ENCODE results near the gene PPP2R5E. TPM values are rescaled to one million over a fixed set of nuclear protein-coding genes. Genes with fewer than 3 reads are reported as not detected.

PPP2R5E gene
- total and polyA plus RNA-seq, 2 of the 8 experiments (the other 6 are each of a cell fraction or from before 2014, with no cell fraction given): 6.8 to 64.6 TPM

DNA sequence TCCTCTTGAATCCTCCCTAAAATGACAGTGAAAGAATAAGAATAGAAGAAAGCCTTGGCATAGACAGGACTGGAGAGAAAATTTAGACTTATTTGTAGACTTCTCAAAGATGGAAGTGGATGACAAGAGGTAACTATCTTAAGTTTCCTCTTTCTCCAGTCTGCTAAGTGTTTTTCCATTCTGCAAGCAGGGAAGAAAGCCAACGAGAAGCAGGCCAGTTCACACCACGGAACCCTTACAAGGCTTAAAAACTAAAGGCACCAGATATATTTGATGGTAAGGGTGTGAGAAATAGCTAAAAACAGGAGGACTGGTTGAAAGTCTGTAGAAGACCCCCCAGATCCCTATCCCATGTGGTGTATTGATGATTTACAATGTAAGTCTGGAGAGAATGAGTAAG lies 141.5 kb downstream of the PPP2R5E start:
- H3K4me3 ChIP-seq (ENCODE audit: extremely low read depth in 1 of 4, insufficient read depth in 2 of 4, low read depth in 3 of 4, low read length in 4 of 4): no peak overlapping the region
- no peak overlapping the region for H3K18ac ChIP-seq (ENCODE audit: extremely low read depth, low read length)
- H2BK15ac ChIP-seq (ENCODE audit: low read length): no peak overlapping the region
- no peaks in the 10 kb centered on the region for H3K9me3 ChIP-seq (ENCODE audit: insufficient read depth in 2 of 2, low read depth in 1 of 2, low read length in 1 of 2)
- no peak overlapping the region for H2AFZ ChIP-seq (ENCODE audit: low read length)
- H2BK12ac ChIP-seq (ENCODE audit: low read depth, low read length): no peak overlapping the region
- no peaks in the 10 kb centered on the region for H3K27me3 ChIP-seq (replicated peaks in 1 of 4; ENCODE audit: control insufficient read depth in 3 of 4, extremely low read depth in 1 of 4, insufficient read depth in 3 of 4, low read length in 3 of 4)
- FAIRE-seq (no peak), DNase-seq (ENCODE audit: low read depth in 1 of 2, low spot score in 2 of 2) (no peak)
- WGBS, 2 experiments (ENCODE audit: extremely low coverage in 1 of 2, insufficient coverage in 1 of 2, insufficient read length in 1 of 2, insufficient replicate concordance in 2 of 2, low coverage in 1 of 2, low lambda C conversion rate in 2 of 2, missing lambda C conversion rate in 1 of 2): 89% methylated on average over 2 of the region's 2 CpGs; no CpG with 5 or more reads in 1 of the 2 experiments
- H3K23me2 ChIP-seq (ENCODE audit: low read depth, low read length): no peaks in the 10 kb centered on the region
- H2BK5ac ChIP-seq (ENCODE audit: low read depth, low read length): no peak overlapping the region
- peaks cover 0 to 9% (median 5%) of the 10 kb centered on the region in 4 experiments; a peak in 3 of 7 replicates for H3K4me1 ChIP-seq (replicated peaks in 1 of 4; ENCODE audit: control insufficient read depth in 3 of 4, insufficient read depth in 4 of 4, low read length in 3 of 4)
- no peak overlapping the region for H3K56ac ChIP-seq (replicated peaks; ENCODE audit: insufficient read length, low read depth, low read length)
- peaks cover 0 to 8% of the 10 kb centered on the region in 2 experiments; a peak in 1 of 4 replicates for H3K79me2 ChIP-seq (ENCODE audit: control insufficient read depth in 1 of 2, insufficient read depth in 2 of 2, low read length in 2 of 2)
- no peak overlapping the region for H3K23ac ChIP-seq (ENCODE audit: insufficient read length)
- H2BK20ac ChIP-seq (ENCODE audit: low read length): no peak overlapping the region
- H2AK5ac ChIP-seq (ENCODE audit: low read depth, low read length): no peak overlapping the region
- H3K14ac ChIP-seq (ENCODE audit: insufficient read length): no peak overlapping the region
- no peaks in the 10 kb centered on the region for H4K20me1 ChIP-seq (replicated peaks in 1 of 2; ENCODE audit: control insufficient read depth in 1 of 2, insufficient read depth in 2 of 2, low read length in 2 of 2)
- H3K9ac ChIP-seq (replicated peaks in 1 of 4; ENCODE audit: extremely low read depth in 1 of 4, low read depth in 3 of 4, low read length in 3 of 4): no peak overlapping the region
- peaks cover 0 to 6% (median 0%) of the 10 kb centered on the region in 4 experiments; a peak in 1 of 8 replicates for H3K36me3 ChIP-seq (ENCODE audit: control insufficient read depth in 2 of 4, insufficient read depth in 4 of 4, low read length in 3 of 4)
- no peak overlapping the region for H4K8ac ChIP-seq (ENCODE audit: extremely low read depth, insufficient read depth, low read length)
- H3K27ac ChIP-seq (ENCODE audit: low read depth, low read length): no peak overlapping the region
- H3K4me2 ChIP-seq (ENCODE audit: insufficient read depth in 1 of 2, low read depth in 2 of 2, low read length in 2 of 2): no peak overlapping the region
- no peak overlapping the region for H3K4ac ChIP-seq (replicated peaks; ENCODE audit: insufficient read length, low read depth, low read length)
- H4K5ac ChIP-seq (ENCODE audit: insufficient read length, low read depth, low read length): no peak overlapping the region
- H4K91ac ChIP-seq (replicated peaks; ENCODE audit: insufficient read length, low read length): no peak overlapping the region
- H2BK120ac ChIP-seq (replicated peaks; ENCODE audit: low read depth, low read length): no peak overlapping the region
- POLR2A ChIA-PET (ENCODE audit: partially characterized antibody): no interaction called here
- CTCF ChIA-PET (ENCODE audit: partially characterized antibody): interaction anchor here (0.8 to 1.4 kb wide), 4 partner anchors 11 to 240 kb away, joined by 3 to 5 read pairs (median 3); partner anchors contain the start of genes PPP2R5E and WDR89
- H3K79me1 ChIP-seq (ENCODE audit: low read depth, low read length): no peaks in the 10 kb centered on the region; the same call in 1 of the 2 replicates
- TF ChIP-seq ATF3 (IDR thresholded peaks at IDR 0.05; ENCODE audit: insufficient read depth, low read depth, low read length): no peak
- TF ChIP-seq, protein P1, sequence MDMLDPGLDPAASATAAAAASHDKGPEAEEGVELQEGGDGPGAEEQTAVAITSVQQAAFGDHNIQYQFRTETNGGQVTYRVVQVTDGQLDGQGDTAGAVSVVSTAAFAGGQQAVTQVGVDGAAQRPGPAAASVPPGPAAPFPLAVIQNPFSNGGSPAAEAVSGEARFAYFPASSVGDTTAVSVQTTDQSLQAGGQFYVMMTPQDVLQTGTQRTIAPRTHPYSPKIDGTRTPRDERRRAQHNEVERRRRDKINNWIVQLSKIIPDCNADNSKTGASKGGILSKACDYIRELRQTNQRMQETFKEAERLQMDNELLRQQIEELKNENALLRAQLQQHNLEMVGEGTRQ (IDR thresholded peaks at IDR 0.05; ENCODE audit: low read length): no peak
- TF ChIP-seq POLR2AphosphoS5 (IDR thresholded peaks at IDR 0.05; ENCODE audit: low read depth, low read length): no peak
- TF ChIP-seq CTCF (IDR thresholded peaks at IDR 0.05; ENCODE audit: control extremely low read depth in 1 of 3, insufficient read depth in 1 of 3, low read depth in 1 of 3, low read length in 3 of 3): no peak
- TF ChIP-seq POLR2A (IDR thresholded peaks at IDR 0.05; ENCODE audit: control extremely low read depth in 1 of 2, low read depth in 2 of 2, low read length in 2 of 2): no peak
- TF ChIP-seq KDM4A (IDR thresholded peaks at IDR 0.05; ENCODE audit: low read depth, low read length, severe bottlenecking): no peak
- no peak for TF ChIP-seq SP4 (IDR thresholded peaks at IDR 0.05; ENCODE audit: low read length)
- TF ChIP-seq TBP (IDR thresholded peaks at IDR 0.05; ENCODE audit: low read depth, low read length): no peak
- no peak for TF ChIP-seq CBX8 (IDR thresholded peaks at IDR 0.05; ENCODE audit: borderline replicate concordance, low read depth, low read length)
- no peak for TF ChIP-seq SIRT6 (IDR thresholded peaks at IDR 0.05; ENCODE audit: low read length)
- no peak for TF ChIP-seq SP2 (IDR thresholded peaks at IDR 0.05; ENCODE audit: low read length)

Measured in H1 (cell line).